H1 (cell line): ENCODE data around the gene SELPLG. TPM values are rescaled to one million over a fixed set of nuclear protein-coding genes. Genes with fewer than 3 reads are reported as not detected.

ENCODE experiments used
- CTCF ChIA-PET: fragments of 300-600 bp; sonication (Branson Sonifier 250); formaldehyde crosslinking; loops from one replicate; lab custom pipeline; 2021; ENCODE audit not compliant: partially characterized antibody; lab: Charles Lee
- POLR2A ChIA-PET: fragments of 300-600 bp; sonication (Branson Sonifier 250); formaldehyde crosslinking; loops from one replicate; lab custom pipeline; 2021; ENCODE audit warnings: inconsistent platforms; ENCODE audit not compliant: partially characterized antibody; lab: Charles Lee
- DNase-seq, 2 experiments: peaks; one replicate each; pipeline versions ENCODE4 v3.0.0 to v3.0.0-alpha.2; 2010 to 2022; ENCODE audit warnings: low spot score in 2 of 2, low read depth in 1 of 2, mixed read lengths in 1 of 2
- FAIRE-seq: peaks from 2 replicates; lab custom pipeline; 2011; peaks lifted over from hg19 to GRCh38; lab: Jason Lieb, UNC
- H2AFZ ChIP-seq: 2 replicates; pipeline ENCODE4 v1.8.1; 2012; ENCODE audit warnings: low read length, inconsistent platforms
- H2AK5ac ChIP-seq: 2 replicates; pipeline ENCODE4 v1.6.1; 2013; ENCODE audit warnings: low read depth, low read length
- H2BK120ac ChIP-seq: replicated peaks from 2 replicates; pipeline ENCODE3; 2013; ENCODE audit warnings: low read depth, low read length, inconsistent platforms
- H2BK12ac ChIP-seq: 2 replicates; pipeline ENCODE4 v1.6.1; 2013; ENCODE audit warnings: low read depth, low read length
- H2BK15ac ChIP-seq: 2 replicates; pipeline ENCODE4 v1.6.1; 2013; ENCODE audit warnings: low read length
- H2BK20ac ChIP-seq: 2 replicates; pipeline ENCODE4 v1.6.1; 2013; ENCODE audit warnings: low read length
- H2BK5ac ChIP-seq: 2 replicates; pipeline ENCODE4 v1.6.1; 2013; ENCODE audit warnings: low read depth, low read length
- H3K14ac ChIP-seq: 2 replicates; pipeline ENCODE4 v1.6.1; 2013; ENCODE audit warnings: inconsistent platforms; ENCODE audit not compliant: insufficient read length
- H3K18ac ChIP-seq: 2 replicates; pipeline ENCODE4 v1.6.1; 2013; ENCODE audit warnings: low read length; ENCODE audit errors: extremely low read depth
- H3K23ac ChIP-seq: 2 replicates; pipeline ENCODE4 v1.6.1; 2013; ENCODE audit warnings: inconsistent platforms; ENCODE audit not compliant: insufficient read length
- H3K23me2 ChIP-seq: 2 replicates; pipeline ENCODE4 v1.6.1; 2013; ENCODE audit warnings: low read depth, low read length
- H3K27ac ChIP-seq: 2 replicates; pipeline ENCODE4 v1.6.1; 2011; ENCODE audit warnings: low read depth, low read length, inconsistent platforms
- H3K27me3 ChIP-seq, 4 experiments: replicated peaks in 1 of 4; 1 replicate in 1 of 4; 2 replicates in 3 of 4; pipeline versions ENCODE4 v1.6.1 to v1.8.1; 2011 to 2013; ENCODE audit warnings: low read length in 3 of 4, mild to moderate bottlenecking in 3 of 4, inconsistent platforms in 2 of 4, mixed read lengths in 2 of 4, moderate library complexity in 1 of 4; ENCODE audit not compliant: control insufficient read depth in 3 of 4, insufficient read depth in 3 of 4; ENCODE audit errors: extremely low read depth in 1 of 4
- H3K36me3 ChIP-seq, 4 experiments: 2 replicates each; pipeline versions ENCODE4 v1.6.1 to v1.8.1; 2011 to 2013; ENCODE audit warnings: mild to moderate bottlenecking in 4 of 4, low read length in 3 of 4, moderate library complexity in 2 of 4, control low read depth in 1 of 4, inconsistent platforms in 1 of 4; ENCODE audit not compliant: insufficient read depth in 4 of 4, control insufficient read depth in 2 of 4
- H3K4ac ChIP-seq: replicated peaks from 2 replicates; pipeline ENCODE3; 2013; ENCODE audit warnings: low read length, low read depth, mixed read lengths, inconsistent platforms; ENCODE audit not compliant: insufficient read length
- H3K4me1 ChIP-seq, 4 experiments: replicated peaks in 1 of 4; 1 replicate in 1 of 4; 2 replicates in 3 of 4; pipeline versions ENCODE4 v1.6.1 to v1.8.1; 2011 to 2013; ENCODE audit warnings: low read length in 3 of 4, inconsistent platforms in 2 of 4, mixed read lengths in 1 of 4; ENCODE audit not compliant: insufficient read depth in 4 of 4, control insufficient read depth in 3 of 4
- H3K4me2 ChIP-seq, 2 experiments: 2 replicates each; pipeline versions ENCODE4 v1.6.1 to v1.8.1; 2011 to 2013; ENCODE audit warnings: low read depth in 2 of 2, low read length in 2 of 2, control low read depth in 1 of 2, inconsistent platforms in 1 of 2, mild to moderate bottlenecking in 1 of 2; ENCODE audit not compliant: insufficient read depth in 1 of 2
- H3K4me3 ChIP-seq, 4 experiments: fragments of 200-600, 300-600 bp in 1 of 4; sonication (generic), shearing (Covaris generic), sonication (Bioruptor Twin) in 1 of 4; 2 replicates each; pipeline versions ENCODE4 v1.5.1 to v1.8.1; 2011 to 2016; ENCODE audit warnings: low read length in 4 of 4, low read depth in 3 of 4, control low read depth in 2 of 4, inconsistent platforms in 2 of 4, mild to moderate bottlenecking in 2 of 4, mixed read lengths in 1 of 4, moderate library complexity in 1 of 4; ENCODE audit not compliant: insufficient read depth in 2 of 4; ENCODE audit errors: extremely low read depth in 1 of 4
- H3K56ac ChIP-seq: replicated peaks from 2 replicates; pipeline ENCODE3; 2013; ENCODE audit warnings: low read depth, mild to moderate bottlenecking, mixed read lengths, low read length, inconsistent platforms; ENCODE audit not compliant: insufficient read length
- H3K79me1 ChIP-seq: 2 replicates; pipeline ENCODE4 v1.6.1; 2013; ENCODE audit warnings: low read depth, low read length, control low read depth
- H3K79me2 ChIP-seq, 2 experiments: 2 replicates each; pipeline versions ENCODE4 v1.6.1 to v1.8.1; 2012 to 2013; ENCODE audit warnings: low read length in 2 of 2, mild to moderate bottlenecking in 2 of 2, inconsistent platforms in 1 of 2; ENCODE audit not compliant: insufficient read depth in 2 of 2, control insufficient read depth in 1 of 2
- H3K9ac ChIP-seq, 4 experiments: replicated peaks in 1 of 4; 1 replicate in 1 of 4; 2 replicates in 3 of 4; pipeline versions ENCODE4 v1.6.1 to v1.8.1; 2011 to 2013; ENCODE audit warnings: low read depth in 3 of 4, low read length in 3 of 4, control low read depth in 2 of 4, mild to moderate bottlenecking in 2 of 4, moderate library complexity in 2 of 4, inconsistent platforms in 1 of 4; ENCODE audit errors: extremely low read depth in 1 of 4
- H3K9me3 ChIP-seq, 2 experiments: 2 replicates each; pipeline versions ENCODE4 v1.6.1 to v1.8.1; 2012 to 2013; ENCODE audit warnings: mild to moderate bottlenecking in 2 of 2, moderate library complexity in 2 of 2, control low read depth in 1 of 2, inconsistent platforms in 1 of 2, low read depth in 1 of 2, low read length in 1 of 2, mixed read lengths in 1 of 2; ENCODE audit not compliant: insufficient read depth in 2 of 2
- H4K20me1 ChIP-seq, 2 experiments: replicated peaks in 1 of 2; 2 replicates each; pipeline versions ENCODE3 to v1.8.1; 2011 to 2013; ENCODE audit warnings: inconsistent platforms in 2 of 2, low read length in 2 of 2, mild to moderate bottlenecking in 1 of 2; ENCODE audit not compliant: insufficient read depth in 2 of 2, control insufficient read depth in 1 of 2
- H4K5ac ChIP-seq: 2 replicates; pipeline ENCODE4 v1.6.1; 2013; ENCODE audit warnings: low read length, low read depth, mixed read lengths, inconsistent platforms; ENCODE audit not compliant: insufficient read length
- H4K8ac ChIP-seq: 2 replicates; pipeline ENCODE4 v1.8.0; 2013; ENCODE audit warnings: mild to moderate bottlenecking, moderate library complexity, low read length, inconsistent platforms; ENCODE audit not compliant: insufficient read depth; ENCODE audit errors: extremely low read depth
- H4K91ac ChIP-seq: replicated peaks from 2 replicates; pipeline ENCODE3; 2013; ENCODE audit warnings: low read length, mixed read lengths, inconsistent platforms; ENCODE audit not compliant: insufficient read length
- CTBP2 ChIP-seq: IDR thresholded peaks from 2 replicates; pipeline ENCODE4 v1.7.0; 2011; ENCODE audit warnings: borderline replicate concordance, mild to moderate bottlenecking, moderate library complexity, mixed read lengths, low read length; ENCODE audit not compliant: insufficient read depth, insufficient read length
- FOSL1 ChIP-seq: IDR thresholded peaks from 2 replicates; pipeline ENCODE4 v1.6.1; 2011; ENCODE audit warnings: mild to moderate bottlenecking, low read depth, low read length, moderate library complexity; ENCODE audit not compliant: insufficient read depth
- KDM1A ChIP-seq: fragments of 200-600, 300-600 bp; sonication (generic); IDR thresholded peaks from 2 replicates; pipeline ENCODE4 v1.7.1; 2016; ENCODE audit warnings: mild to moderate bottlenecking, low read length, borderline replicate concordance
- NANOG ChIP-seq: IDR thresholded peaks from 2 replicates; pipeline ENCODE4 v1.6.1; 2011; ENCODE audit warnings: low read length, low read depth, mild to moderate bottlenecking, inconsistent platforms; ENCODE audit not compliant: insufficient read depth, poor library complexity, severe bottlenecking
- RBBP5 ChIP-seq: IDR thresholded peaks from 2 replicates; pipeline ENCODE4 v1.7.1; 2012; ENCODE audit warnings: low read depth, mild to moderate bottlenecking, inconsistent platforms, low read length, moderate library complexity, borderline replicate concordance
- RNF2 ChIP-seq: fragments of 200-900, 300-1000 bp; sonication (generic); IDR thresholded peaks from 2 replicates; pipeline ENCODE4 v1.7.1; 2016; ENCODE audit warnings: borderline replicate concordance, low read depth, mild to moderate bottlenecking, antibody characterized with exemption, low read length; ENCODE audit not compliant: poor library complexity, severe bottlenecking; ENCODE audit errors: missing control alignments
- SIX5 ChIP-seq: IDR thresholded peaks from 2 replicates; pipeline ENCODE4 v1.6.1; 2011; ENCODE audit warnings: mild to moderate bottlenecking, low read depth, low read length
- SP4 ChIP-seq: IDR thresholded peaks from 2 replicates; pipeline ENCODE4 v1.6.1; 2012; ENCODE audit warnings: low read length, inconsistent platforms
- SRF ChIP-seq: IDR thresholded peaks from 2 replicates; pipeline ENCODE4 v1.6.1; 2011; ENCODE audit warnings: mild to moderate bottlenecking, low read depth, low read length, moderate library complexity
- SUZ12 ChIP-seq: fragments of 200-600 bp; sonication (generic); IDR thresholded peaks from 2 replicates; pipeline ENCODE4 v1.6.1; 2012; ENCODE audit warnings: mild to moderate bottlenecking, inconsistent platforms, low read length, moderate library complexity, mixed read lengths
- WGBS, 2 experiments: shearing (Covaris generic) in 1 of 2; methylation state at CpG; one replicate each; pipeline versions ENCODE4 v1.1.6 to v1.1.7; 2013 to 2015; ENCODE audit warnings: low lambda C conversion rate in 2 of 2, mixed read lengths in 2 of 2, inconsistent platforms in 1 of 2, low coverage in 1 of 2, missing lambda C conversion rate in 1 of 2; ENCODE audit not compliant: insufficient replicate concordance in 2 of 2, insufficient coverage in 1 of 2, insufficient read length in 1 of 2; ENCODE audit errors: extremely low coverage in 1 of 2, missing lambda C conversion rate in 1 of 2; 5-methylcytosine and 5-hydroxymethylcytosine counted together
- polyA plus RNA-seq, 7 experiments: library from polyadenylated mRNA; depleted of rRNA in 3 of 7; stranded (reverse) in 5 of 7; unstranded in 2 of 7; fragments of >200 nt in 5 of 7; fragments of 200-250 nt in 2 of 7; gene quantifications; 1 replicate in 5 of 7; 2 replicates in 1 of 7; 4 replicates in 1 of 7; pipeline versions ENCODE4 v1.2.1 to v1.2.3, GENCODE V29; 2011 to 2013; ENCODE audit warnings: missing spikeins in 2 of 7, mixed read lengths in 2 of 7
- total RNA-seq: library from RNA; stranded (reverse); fragmentation: NEBNext Ultra II Directional; extraction: Animal tissue kit (Norgen Biotek cat#: 25700); gene quantifications from 2 replicates; pipeline ENCODE4 v1.2.1, GENCODE V29; 2021

The SELPLG gene
- total and polyA plus RNA-seq, 2 of the 8 experiments (the other 6 are each of a cell fraction or from before 2014, with no cell fraction given), result 0.18 TPM; not detected in 1

DNA sequence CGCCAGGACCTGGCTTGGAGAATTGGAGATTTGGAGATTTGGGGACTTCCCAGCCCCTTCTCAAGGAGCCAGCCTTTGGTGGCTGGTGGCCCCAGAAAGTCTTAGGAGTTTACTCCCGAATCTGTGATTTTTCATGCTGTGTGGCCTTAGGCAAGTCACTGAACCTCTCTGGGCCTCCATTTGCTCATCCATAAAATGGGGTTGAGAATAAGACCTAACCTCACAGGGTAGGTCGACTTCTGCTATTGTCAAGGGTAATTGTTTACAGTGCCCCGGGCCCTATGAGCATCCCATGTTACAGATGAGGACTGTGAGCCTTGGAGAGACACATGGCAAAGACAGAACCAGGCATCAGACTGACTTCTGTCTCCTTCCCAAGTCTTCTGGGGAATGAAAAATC lies 19.7 kb downstream of the SELPLG start:
- Histone ChIP-seq H3K23me2 (no peaks in the 10 kb centered on the region), H2AK5ac (no peak overlapping the region), H4K8ac (no peak overlapping the region), H3K9ac (no peak overlapping the region), H3K4ac (no peak overlapping the region), H3K27me3 (no peaks in the 10 kb centered on the region), H4K5ac (no peak overlapping the region), H3K36me3 (no peaks in the 10 kb centered on the region), H3K27ac (no peak overlapping the region), H3K9me3 (no peaks in the 10 kb centered on the region), H2BK20ac (no peak overlapping the region), H3K79me2 (no peaks in the 10 kb centered on the region), H2AFZ (no peak overlapping the region), H3K56ac (no peak overlapping the region), H3K18ac (no peak overlapping the region), H2BK12ac (peak overlapping the region; percentile 80; the same call in 1 of the 2 replicates), H3K14ac (no peak overlapping the region), H4K91ac (peak overlapping the region; percentile 0), H4K20me1 (no peaks in the 10 kb centered on the region), H2BK15ac (no peak overlapping the region), H3K23ac (no peak overlapping the region), H2BK120ac (no peak overlapping the region), H3K4me1 (peaks cover 0 to 12% (median 4%) of the 10 kb centered on the region in 4 experiments; a peak in 5 of 7 replicates), H3K4me3 (no peak overlapping the region), H2BK5ac (0 out of 2 replicates have a peak overlapping the region, but pooled peaks have one; percentile 48), H3K79me1 (no peaks in the 10 kb centered on the region), H3K4me2 (no peak overlapping the region)
- CTCF ChIA-PET, result interaction anchor here (0.6 to 22.5 kb wide), 4 partner anchors 14 to 190 kb away, joined by 3 to 523 read pairs (median 4); partner anchors contain the start of genes ISCU and SART3
- TF ChIP-seq RNF2 (no peak), NANOG (no peak), KDM1A (no peak), RBBP5 (no peak), CTBP2 (no peak), SIX5 (no peak), SUZ12 (no peak), SP4 (no peak), FOSL1 (no peak), SRF (no peak)
- POLR2A ChIA-PET, result interaction anchor here (1.1 to 2.0 kb wide), 4 partner anchors 27 to 53 kb away, joined by 3 to 10 read pairs (median 3); partner anchors contain the start of genes ISCU and SART3
- no peak for DNase-seq
- no peak for FAIRE-seq
- WGBS, 2 experiments, result 94% methylated on average over 4 of the region's 4 CpGs; no CpG with 5 or more reads in 1 of the 2 experiments
